Rectal smooth muscle tissue (tissue), 1 donor: ENCODE results near the gene OPTC.

ENCODE experiments used
- H3K27ac ChIP-seq: one replicate; pipeline ENCODE4 v1.7.0; 2013; ENCODE audit warnings: low read depth, low read length, inconsistent platforms
- H3K27me3 ChIP-seq: one replicate; pipeline ENCODE4 v1.7.0; 2013; ENCODE audit warnings: low read length; ENCODE audit not compliant: control insufficient read depth, insufficient read depth
- H3K36me3 ChIP-seq: one replicate; pipeline ENCODE4 v1.7.0; 2013; ENCODE audit warnings: low read length; ENCODE audit not compliant: control insufficient read depth, insufficient read depth
- H3K4me1 ChIP-seq: one replicate; pipeline ENCODE4 v1.7.0; 2013; ENCODE audit warnings: low read length; ENCODE audit not compliant: control insufficient read depth, insufficient read depth
- H3K4me3 ChIP-seq: one replicate; pipeline ENCODE4 v1.7.0; 2013; ENCODE audit warnings: low read length
- H3K9ac ChIP-seq: one replicate; pipeline ENCODE4 v1.7.0; 2013; ENCODE audit warnings: low read length

OPTC gene

DNA sequence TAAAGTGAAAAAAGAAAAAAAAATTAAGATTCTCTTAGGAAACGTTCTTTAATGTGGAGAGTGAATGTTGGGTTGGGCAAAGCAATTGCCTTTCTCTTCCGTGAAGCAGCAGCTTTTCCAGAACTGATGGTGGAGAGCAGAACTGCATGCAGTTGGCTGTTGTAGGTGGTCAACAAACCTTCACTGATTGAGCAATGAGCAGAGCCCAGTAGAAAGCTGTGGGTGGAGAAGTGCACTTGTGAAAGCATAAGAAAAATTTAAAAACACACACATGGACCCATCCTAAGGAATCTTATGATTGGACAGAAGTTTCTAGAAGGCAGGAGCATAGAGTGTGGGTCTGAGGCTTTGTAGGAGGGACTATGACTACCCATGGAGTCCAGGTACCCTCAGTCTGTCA lies 13.9 kb upstream of the OPTC start:
- Histone ChIP-seq H3K27me3 (no peaks in the 10 kb centered on the region), H3K4me3 (peak overlapping the region; percentile 6), H3K9ac (no peak overlapping the region), H3K4me1 (peaks cover 53% of the 10 kb centered on the region), H3K36me3 (no peaks in the 10 kb centered on the region), H3K27ac (peak overlapping the region; percentile 76)

GRCh38 chr1:203480525-203481084 lies 13.3 kb upstream of the OPTC start:
- no peaks in the 10 kb centered on the region for H3K27me3 ChIP-seq
- H3K4me1 ChIP-seq, result peaks cover 50% of the 10 kb centered on the region
- H3K36me3 ChIP-seq, result no peaks in the 10 kb centered on the region
- H3K9ac ChIP-seq, result no peak overlapping the region
- H3K4me3 ChIP-seq, result peak overlapping the region; percentile 6
- peak overlapping the region; percentile 76 for H3K27ac ChIP-seq

DNA sequence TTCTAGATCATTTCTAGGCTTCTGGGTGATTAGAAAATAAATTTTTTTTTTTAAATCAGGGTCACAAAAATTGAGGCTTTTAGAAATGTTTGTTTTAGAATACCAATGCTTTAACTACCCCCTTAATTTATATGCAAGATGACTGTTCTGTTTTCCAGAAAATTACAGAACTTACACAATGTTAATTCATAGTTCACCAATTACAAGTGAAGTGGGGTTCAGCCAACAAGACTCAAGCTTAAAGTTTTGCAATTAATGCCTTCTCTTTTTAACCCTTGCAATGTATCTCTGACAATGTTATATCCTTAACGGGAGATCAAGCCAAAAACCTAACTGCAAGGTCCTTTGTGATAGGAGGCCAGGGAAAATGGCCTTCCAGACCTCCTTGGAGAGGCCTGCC lies 12.8 kb upstream of the OPTC start:
- Histone ChIP-seq H3K36me3 (no peaks in the 10 kb centered on the region), H3K9ac (no peak overlapping the region), H3K4me3 (no peak overlapping the region), H3K27ac (peak overlapping the region; percentile 76), H3K4me1 (peaks cover 50% of the 10 kb centered on the region), H3K27me3 (no peaks in the 10 kb centered on the region)

- Histone ChIP-seq H3K9ac (no peak overlapping the region), H3K36me3 (peaks cover 3% of the 10 kb centered on the region), H3K27ac (peak overlapping the region; percentile 90), H3K4me1 (peaks cover 22% of the 10 kb centered on the region), H3K4me3 (peak overlapping the region; percentile 60), H3K27me3 (no peaks in the 10 kb centered on the region)
Measured at GRCh38 chr1:203486618-203487370, 7.2 kb upstream of the OPTC start.

- Histone ChIP-seq H3K27me3 (no peaks in the 10 kb centered on the region), H3K4me1 (peaks cover 22% of the 10 kb centered on the region), H3K27ac (no peak overlapping the region), H3K4me3 (no peak overlapping the region), H3K9ac (no peak overlapping the region), H3K36me3 (peaks cover 3% of the 10 kb centered on the region)
Measured at GRCh38 chr1:203488539-203488938, 5.4 kb upstream of the OPTC start.

GRCh38 chr1:203490607-203491006 lies 3.3 kb upstream of the OPTC start:
- Histone ChIP-seq H3K4me1 (peaks cover 15% of the 10 kb centered on the region), H3K27ac (no peak overlapping the region), H3K36me3 (peaks cover 3% of the 10 kb centered on the region), H3K27me3 (no peaks in the 10 kb centered on the region), H3K9ac (no peak overlapping the region), H3K4me3 (no peak overlapping the region)

GRCh38 chr1:203491664-203492063 lies 2.3 kb upstream of the OPTC start:
- Histone ChIP-seq H3K27me3 (no peaks in the 10 kb centered on the region), H3K4me1 (peaks cover 13% of the 10 kb centered on the region), H3K27ac (no peak overlapping the region), H3K9ac (no peak overlapping the region), H3K4me3 (no peak overlapping the region), H3K36me3 (peaks cover 3% of the 10 kb centered on the region)

DNA sequence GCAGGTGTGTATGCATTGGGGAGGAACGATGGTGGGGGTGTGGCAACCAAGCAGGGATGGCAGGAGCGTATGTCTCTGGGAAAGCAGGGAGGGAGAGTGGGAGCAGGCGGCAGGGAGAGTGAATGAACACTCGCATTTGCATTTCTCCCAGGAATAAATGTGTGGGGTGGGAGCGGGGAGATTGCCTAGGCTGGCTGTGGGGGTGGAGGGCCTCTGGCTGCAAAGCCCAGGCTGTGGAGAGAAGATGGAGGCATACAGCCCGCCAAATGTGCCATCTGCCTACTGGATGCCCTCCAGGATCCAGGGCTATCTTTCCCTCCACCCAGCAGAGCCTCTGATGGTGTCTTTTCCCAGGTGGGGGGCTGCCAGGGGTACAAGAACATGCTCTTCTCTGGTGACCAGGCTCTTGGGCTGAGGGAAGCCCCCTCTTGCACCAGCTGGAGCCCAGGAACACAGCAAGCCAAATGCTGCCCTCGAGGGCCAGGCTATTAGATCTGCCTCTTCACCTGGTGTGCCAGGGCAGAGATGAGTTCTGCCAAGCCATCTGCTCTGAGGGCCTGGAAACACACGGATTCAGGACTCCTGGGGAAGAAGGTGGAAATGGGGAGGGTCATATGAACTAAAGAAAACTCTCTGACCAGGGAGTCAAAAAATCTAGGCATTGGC lies 1.7 kb upstream of the OPTC start:
- H3K9ac ChIP-seq, result no peak overlapping the region
- peaks cover 3% of the 10 kb centered on the region for H3K36me3 ChIP-seq
- peaks cover 7% of the 10 kb centered on the region for H3K4me1 ChIP-seq
- H3K27ac ChIP-seq, result no peak overlapping the region
- no peak overlapping the region for H3K4me3 ChIP-seq
- H3K27me3 ChIP-seq, result no peaks in the 10 kb centered on the region

DNA sequence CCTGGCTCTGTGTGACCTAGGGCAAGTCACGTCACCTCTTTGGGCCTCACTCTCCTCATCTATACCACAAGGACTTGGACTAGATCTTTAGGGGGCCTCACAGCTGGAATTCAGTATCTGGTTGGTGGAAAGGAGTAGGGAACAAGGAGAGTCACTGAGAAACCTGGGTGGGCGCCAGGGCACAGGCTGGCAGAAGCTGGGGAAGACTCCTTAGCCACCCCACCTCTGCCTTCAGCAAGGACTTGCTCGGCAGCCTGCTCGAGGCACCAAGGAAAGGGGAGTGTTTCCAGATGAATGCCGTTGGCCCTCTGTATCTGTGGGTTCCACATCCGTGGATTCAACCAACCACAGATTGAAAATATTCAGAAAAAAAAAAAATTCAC lies 1.2 kb upstream of the OPTC start:
- H3K36me3 ChIP-seq, result peaks cover 3% of the 10 kb centered on the region
- no peak overlapping the region for H3K27ac ChIP-seq
- H3K9ac ChIP-seq, result no peak overlapping the region
- no peaks in the 10 kb centered on the region for H3K27me3 ChIP-seq
- peaks cover 3% of the 10 kb centered on the region for H3K4me1 ChIP-seq
- H3K4me3 ChIP-seq, result no peak overlapping the region

GRCh38 chr1:203495845-203496244 lies 1.9 kb downstream of the OPTC start:
- H3K27ac ChIP-seq, result no peak overlapping the region
- H3K9ac ChIP-seq, result no peak overlapping the region
- H3K36me3 ChIP-seq, result no peaks in the 10 kb centered on the region
- H3K4me3 ChIP-seq, result no peak overlapping the region
- no peaks in the 10 kb centered on the region for H3K4me1 ChIP-seq
- no peaks in the 10 kb centered on the region for H3K27me3 ChIP-seq

GRCh38 chr1:203497269-203497777 lies 3.4 kb downstream of the OPTC start:
- no peak overlapping the region for H3K4me3 ChIP-seq
- no peak overlapping the region for H3K27ac ChIP-seq
- H3K36me3 ChIP-seq, result no peaks in the 10 kb centered on the region
- H3K4me1 ChIP-seq, result peaks cover 12% of the 10 kb centered on the region
- H3K9ac ChIP-seq, result no peak overlapping the region
- no peaks in the 10 kb centered on the region for H3K27me3 ChIP-seq

DNA sequence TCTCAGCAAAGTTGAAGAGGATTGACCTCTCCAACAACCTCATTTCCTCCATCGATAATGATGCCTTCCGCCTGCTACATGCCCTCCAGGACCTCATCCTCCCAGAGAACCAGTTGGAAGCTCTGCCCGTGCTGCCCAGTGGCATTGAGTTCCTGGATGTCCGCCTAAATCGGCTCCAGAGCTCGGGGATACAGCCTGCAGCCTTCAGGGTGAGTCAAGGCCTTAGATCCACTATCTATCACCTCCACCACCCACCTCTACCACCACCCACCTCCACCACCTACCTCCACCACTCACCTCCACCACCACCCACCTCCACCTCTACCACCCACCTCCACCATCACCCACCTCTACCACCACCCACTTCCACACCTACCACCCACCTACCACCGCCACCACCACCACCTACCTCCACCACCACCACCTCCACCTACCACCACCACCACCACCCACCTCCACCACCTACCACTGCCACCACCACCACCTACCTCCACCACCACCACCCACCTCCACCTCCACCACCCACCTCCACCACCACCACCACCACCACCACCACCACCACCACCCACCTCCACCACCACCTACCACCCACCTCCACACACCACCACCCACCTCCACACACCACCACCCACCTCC lies 5.8 kb downstream of the OPTC start:
- Histone ChIP-seq H3K4me3 (no peak overlapping the region), H3K4me1 (peaks cover 16% of the 10 kb centered on the region), H3K27ac (no peak overlapping the region)

More for the DNA sequence above, 5.8 kb downstream of the OPTC start:
- Histone ChIP-seq H3K9ac (no peak overlapping the region), H3K27me3 (no peaks in the 10 kb centered on the region), H3K36me3 (no peaks in the 10 kb centered on the region)
